ENCODE results near the gene MAB21L4. TPM values are rescaled to one million over a fixed set of nuclear protein-coding genes. Genes with fewer than 3 reads are reported as not detected.

Gene MAB21L4
- total and polyA plus RNA-seq, 12 donors, result 0.10 to 0.32 TPM; not detected in 10

- H3K9me3 ChIP-seq (replicated peaks in 1 of 3), result no peaks in the 10 kb centered on the region
- TF ChIP-seq POLR2A (IDR thresholded peaks at IDR 0.05), result no peak
- no peak for TF ChIP-seq CTCF (IDR thresholded peaks at IDR 0.05)
- intact Hi-C loops (cut with DNase I), result no loop called here
- peaks cover 4% of the 10 kb centered on the region in 2 donors for H3K4me1 ChIP-seq (replicated peaks in 1 of 2)
- DNase-seq, result peak; percentile 0 to 28 (median 10)
- no peaks in the 10 kb centered on the region for H3K27me3 ChIP-seq
- no peaks in the 10 kb centered on the region for H3K36me3 ChIP-seq (replicated peaks in 1 of 2)
- WGBS, 4 donors, result 86 to 92% (median 88%) methylated on average over 9 to 19 of the region's 19 CpGs
- H3K27ac ChIP-seq, result no peak overlapping the region
- H3K4me3 ChIP-seq, result no peak overlapping the region
Observed at GRCh38 chr2:240919161-240919781, 23.3 kb upstream of the MAB21L4 start.

- intact Hi-C loops (cut with DNase I), result no loop called here
- H3K4me3 ChIP-seq, result no peak overlapping the region
- no peaks in the 10 kb centered on the region for H3K27me3 ChIP-seq
- 90 to 93% (median 92%) methylated on average over 5 to 36 of the region's 36 CpGs for WGBS, 4 donors
- no peaks in the 10 kb centered on the region for H3K9me3 ChIP-seq (replicated peaks in 1 of 3)
- no peak for TF ChIP-seq POLR2A (IDR thresholded peaks at IDR 0.05)
- TF ChIP-seq CTCF (IDR thresholded peaks at IDR 0.05), result no peak
- no peaks in the 10 kb centered on the region for H3K36me3 ChIP-seq (replicated peaks in 1 of 2)
- DNase-seq, result peak in 6 of 7 donors; percentile 4 to 29 (median 10)
- peaks cover 9 to 12% of the 10 kb centered on the region in 2 donors for H3K4me1 ChIP-seq (replicated peaks in 1 of 2)
- no peak overlapping the region for H3K27ac ChIP-seq
Observed at GRCh38 chr2:240918258-240919091, 22.5 kb upstream of the MAB21L4 start.

- peaks cover 9 to 14% of the 10 kb centered on the region in 2 donors for H3K4me1 ChIP-seq (replicated peaks in 1 of 2)
- H3K4me3 ChIP-seq, result no peak overlapping the region
- H3K9me3 ChIP-seq (replicated peaks in 1 of 3), result no peaks in the 10 kb centered on the region
- no peaks in the 10 kb centered on the region for H3K27me3 ChIP-seq
- TF ChIP-seq CTCF (IDR thresholded peaks at IDR 0.05) (no peak), POLR2A (IDR thresholded peaks at IDR 0.05) (no peak)
- 80 to 100% (median 87%) methylated on average over 1 to 10 of the region's 10 CpGs for WGBS, 4 donors
- no peaks in the 10 kb centered on the region for H3K36me3 ChIP-seq (replicated peaks in 1 of 2)
- peak in 6 of 7 donors; percentile 8 to 43 (median 14) for DNase-seq
- intact Hi-C loops (cut with DNase I), result no loop called here
- H3K27ac ChIP-seq, result no peak overlapping the region
Observed at GRCh38 chr2:240917684-240918257, 21.8 kb upstream of the MAB21L4 start.

GRCh38 chr2:240917009-240917683 lies 21.2 kb upstream of the MAB21L4 start:
- peak in 3 of 7 donors; percentile 2 to 16 (median 13) for DNase-seq
- H3K27me3 ChIP-seq, result no peaks in the 10 kb centered on the region
- 88 to 95% (median 93%) methylated on average over 9 to 20 of the region's 20 CpGs for WGBS, 4 donors
- peaks cover 9 to 14% of the 10 kb centered on the region in 2 donors for H3K4me1 ChIP-seq (replicated peaks in 1 of 2)
- no peak overlapping the region for H3K27ac ChIP-seq
- H3K9me3 ChIP-seq (replicated peaks in 1 of 3), result no peaks in the 10 kb centered on the region
- no peaks in the 10 kb centered on the region for H3K36me3 ChIP-seq (replicated peaks in 1 of 2)
- H3K4me3 ChIP-seq, result no peak overlapping the region
- no peak for TF ChIP-seq POLR2A (IDR thresholded peaks at IDR 0.05)
- intact Hi-C loops (cut with DNase I), result no loop called here
